Sigmoid colon (tissue), 7 donors: ENCODE results near the gene CRYGS. TPM values are rescaled to one million over a fixed set of nuclear protein-coding genes. Genes with fewer than 3 reads are reported as not detected.

Experiments used
- DNase-seq: peaks from one replicate; pipeline ENCODE4 v3.0.0-alpha.2; 2019
- H3K27ac ChIP-seq, 4 donors: fragments of 200-600 bp; sonication (generic); one replicate each; pipeline ENCODE4 v1.5.1; 2016 to 2019; ENCODE audit warnings: mild to moderate bottlenecking in 1 of 4
- H3K27me3 ChIP-seq, 3 donors: fragments of 200-600 bp; sonication (generic); one replicate each; pipeline ENCODE4 v1.5.1; 2019; ENCODE audit warnings: mild to moderate bottlenecking in 1 of 3
- H3K36me3 ChIP-seq, 4 donors: fragments of 200-600 bp; sonication (generic); one replicate each; pipeline ENCODE4 v1.5.1; 2016 to 2019
- H3K4me1 ChIP-seq, 4 donors: fragments of 200-600 bp; sonication (generic); one replicate each; pipeline ENCODE4 v1.5.1; 2017 to 2019
- H3K4me3 ChIP-seq, 4 donors: fragments of 200-600 bp; sonication (generic); one replicate each; pipeline ENCODE4 v1.5.1; 2017 to 2019; ENCODE audit warnings: mild to moderate bottlenecking in 2 of 4, moderate library complexity in 1 of 4
- H3K9me3 ChIP-seq, 4 donors: fragments of 200-600 bp in 3 of 4; sonication (generic) in 3 of 4; one replicate each; pipeline versions ENCODE4 v1.5.1 to v1.6.1; 2013 to 2019
- EP300 ChIP-seq, 4 donors: sonication (generic); formaldehyde crosslinking; IDR thresholded peaks; one replicate each; pipeline ENCODE4 v1.6.1; 2017; ENCODE audit warnings: antibody characterized with exemption in 4 of 4
- POLR2A ChIP-seq, 2 donors: fragments of 450-650 bp; IDR thresholded peaks; one replicate each; pipeline ENCODE4 v1.6.1; 2016; ENCODE audit warnings: antibody characterized with exemption in 2 of 2, mild to moderate bottlenecking in 2 of 2, moderate library complexity in 2 of 2
- POLR2AphosphoS5 ChIP-seq, 4 donors: sonication (generic); formaldehyde crosslinking; IDR thresholded peaks; one replicate each; pipeline ENCODE4 v1.6.1; 2017; ENCODE audit warnings: antibody characterized with exemption in 4 of 4
- WGBS, 2 donors: extraction: QIAGEN DNeasy Blood & Tissue Kit; methylation state at CpG; one replicate each; pipeline ENCODE4 v1.1.7; 2013; 5-methylcytosine and 5-hydroxymethylcytosine counted together
- intact Hi-C: fragments of 100-400 bp; cut with DNase I; formaldehyde crosslinking; loops from one replicate; pipeline ENCODE4 v1.15.1; 2023
- polyA plus RNA-seq, 3 donors: library from polyadenylated mRNA; stranded (reverse); fragments of 200-250 nt; gene quantifications; one replicate each; pipeline ENCODE4 v1.2.3, GENCODE V29; 2013
- total RNA-seq, 4 donors: library from RNA; depleted of rRNA; stranded (reverse); fragments of >200 nt; gene quantifications; one replicate each; pipeline ENCODE4 v1.1.0, GENCODE V29; 2016
- TF ChIP-seq, protein P1 (sequence below), 4 experiments: fragments of 450-650 bp in 3 of 4; fragments of 200-600 bp in 1 of 4; IDR thresholded peaks; one replicate each; pipeline ENCODE4 v1.5.1; 2016 to 2019; ENCODE audit warnings: antibody characterized with exemption in 4 of 4, mild to moderate bottlenecking in 3 of 4, moderate library complexity in 2 of 4
- donor health status: healthy with polysubstance abuse.
- donor health status: Bipolar disorder and iron deficiency.
- donor health status: healthy.

CRYGS gene
- total and polyA plus RNA-seq, 7 donors: 1.5 to 5.0 (median 3.1) TPM; not detected in 2

DNA sequence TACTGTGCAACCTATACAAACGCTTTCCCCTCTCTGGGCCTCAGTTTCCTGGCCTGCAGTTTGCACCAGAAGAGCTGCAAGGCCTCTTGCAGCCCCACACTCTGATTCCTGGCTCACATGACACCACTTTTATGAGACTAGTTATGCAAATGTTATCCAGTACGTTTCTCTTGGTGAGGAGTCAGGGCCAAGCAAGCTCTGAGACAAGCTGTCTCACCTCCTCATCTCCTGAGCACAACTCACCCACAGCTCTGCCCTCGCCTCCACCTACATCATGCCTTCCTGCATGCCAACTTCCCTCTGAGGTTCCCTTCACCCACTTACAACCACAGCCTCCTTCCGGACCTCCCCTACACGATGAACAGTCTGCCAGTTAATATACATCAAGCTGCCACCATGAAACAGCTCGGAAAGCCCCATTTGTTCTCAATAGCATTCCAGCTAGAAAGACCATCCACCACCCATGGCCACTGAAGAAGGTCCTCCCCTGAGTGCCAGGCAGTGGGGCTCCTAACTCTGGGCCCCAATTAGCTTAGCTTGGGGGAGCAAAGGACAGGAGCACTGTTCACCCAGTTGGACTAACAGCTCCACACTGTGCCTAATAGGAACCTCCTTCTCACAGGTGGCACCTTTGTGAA, 25.0 kb downstream of the CRYGS start:
- WGBS, 2 donors: 35 to 52% methylated on average over 6 of the region's 6 CpGs
- no peaks in the 10 kb centered on the region for H3K4me1 ChIP-seq
- no peak overlapping the region for H3K27ac ChIP-seq
- TF ChIP-seq EP300 (IDR thresholded peaks at IDR 0.05): no peak
- no peak for TF ChIP-seq POLR2A (IDR thresholded peaks at IDR 0.05)
- no peak for TF ChIP-seq POLR2AphosphoS5 (IDR thresholded peaks at IDR 0.05)
- TF ChIP-seq, protein P1, sequence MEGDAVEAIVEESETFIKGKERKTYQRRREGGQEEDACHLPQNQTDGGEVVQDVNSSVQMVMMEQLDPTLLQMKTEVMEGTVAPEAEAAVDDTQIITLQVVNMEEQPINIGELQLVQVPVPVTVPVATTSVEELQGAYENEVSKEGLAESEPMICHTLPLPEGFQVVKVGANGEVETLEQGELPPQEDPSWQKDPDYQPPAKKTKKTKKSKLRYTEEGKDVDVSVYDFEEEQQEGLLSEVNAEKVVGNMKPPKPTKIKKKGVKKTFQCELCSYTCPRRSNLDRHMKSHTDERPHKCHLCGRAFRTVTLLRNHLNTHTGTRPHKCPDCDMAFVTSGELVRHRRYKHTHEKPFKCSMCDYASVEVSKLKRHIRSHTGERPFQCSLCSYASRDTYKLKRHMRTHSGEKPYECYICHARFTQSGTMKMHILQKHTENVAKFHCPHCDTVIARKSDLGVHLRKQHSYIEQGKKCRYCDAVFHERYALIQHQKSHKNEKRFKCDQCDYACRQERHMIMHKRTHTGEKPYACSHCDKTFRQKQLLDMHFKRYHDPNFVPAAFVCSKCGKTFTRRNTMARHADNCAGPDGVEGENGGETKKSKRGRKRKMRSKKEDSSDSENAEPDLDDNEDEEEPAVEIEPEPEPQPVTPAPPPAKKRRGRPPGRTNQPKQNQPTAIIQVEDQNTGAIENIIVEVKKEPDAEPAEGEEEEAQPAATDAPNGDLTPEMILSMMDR (IDR thresholded peaks at IDR 0.05): no peak
- intact Hi-C loops: no loop called here
- no peaks in the 10 kb centered on the region for H3K27me3 ChIP-seq
- H3K4me3 ChIP-seq: no peak overlapping the region
- no peaks in the 10 kb centered on the region for H3K36me3 ChIP-seq
- DNase-seq: no peak
- no peaks in the 10 kb centered on the region for H3K9me3 ChIP-seq

DNA sequence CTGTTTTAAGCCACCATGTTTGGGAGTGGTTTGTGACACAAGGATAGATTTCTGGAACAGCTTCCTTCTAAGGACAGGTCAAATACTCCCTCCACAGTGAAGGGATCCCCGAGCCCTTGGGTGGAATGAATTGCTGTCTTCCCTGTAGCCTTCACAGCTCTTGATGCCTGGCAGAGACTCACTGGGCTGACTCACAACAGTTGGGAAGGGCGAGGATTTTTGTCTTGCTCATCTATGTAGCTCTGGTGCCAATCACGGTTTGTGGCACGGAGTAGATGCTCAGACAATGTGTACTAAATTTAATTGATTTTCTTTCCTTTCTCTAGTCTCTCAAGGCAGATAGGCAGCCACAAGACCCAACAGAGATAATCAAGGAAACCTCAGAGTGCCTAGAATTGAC, 27.0 kb downstream of the CRYGS start:
- Histone ChIP-seq H3K4me1 (no peaks in the 10 kb centered on the region), H3K4me3 (no peak overlapping the region), H3K27ac (no peak overlapping the region), H3K9me3 (no peaks in the 10 kb centered on the region), H3K27me3 (no peaks in the 10 kb centered on the region), H3K36me3 (no peaks in the 10 kb centered on the region)
- intact Hi-C loops: no loop called here
- no peak for DNase-seq
- no peak for TF ChIP-seq POLR2A (IDR thresholded peaks at IDR 0.05)
- TF ChIP-seq, protein P1 (IDR thresholded peaks at IDR 0.05): no peak
- TF ChIP-seq EP300 (IDR thresholded peaks at IDR 0.05): no peak
- TF ChIP-seq POLR2AphosphoS5 (IDR thresholded peaks at IDR 0.05): no peak
- 87 to 90% methylated on average over 4 of the region's 4 CpGs for WGBS, 2 donors

DNA sequence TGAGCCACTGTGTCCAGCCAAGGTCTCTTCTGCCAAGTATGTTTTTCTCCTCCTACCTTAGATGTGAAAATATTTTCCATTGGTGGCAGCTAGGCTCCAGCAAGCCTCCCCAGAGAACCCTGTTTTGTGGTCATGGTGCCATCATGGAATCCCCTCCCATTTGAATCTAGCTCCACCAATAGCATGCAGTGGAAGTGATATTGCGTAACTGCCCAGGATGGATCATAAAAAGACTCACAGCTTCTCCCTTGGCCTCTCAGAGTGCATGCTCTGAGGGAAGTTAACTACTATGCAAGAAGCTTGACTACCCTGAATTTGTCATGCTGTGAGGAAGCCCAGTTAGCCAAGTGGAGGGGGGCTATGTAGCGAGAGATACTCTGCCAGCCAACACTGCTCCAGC, 27.5 kb downstream of the CRYGS start:
- H3K36me3 ChIP-seq: no peaks in the 10 kb centered on the region
- WGBS, 2 donors: 95 to 97% methylated on average over 2 of the region's 2 CpGs

DNA sequence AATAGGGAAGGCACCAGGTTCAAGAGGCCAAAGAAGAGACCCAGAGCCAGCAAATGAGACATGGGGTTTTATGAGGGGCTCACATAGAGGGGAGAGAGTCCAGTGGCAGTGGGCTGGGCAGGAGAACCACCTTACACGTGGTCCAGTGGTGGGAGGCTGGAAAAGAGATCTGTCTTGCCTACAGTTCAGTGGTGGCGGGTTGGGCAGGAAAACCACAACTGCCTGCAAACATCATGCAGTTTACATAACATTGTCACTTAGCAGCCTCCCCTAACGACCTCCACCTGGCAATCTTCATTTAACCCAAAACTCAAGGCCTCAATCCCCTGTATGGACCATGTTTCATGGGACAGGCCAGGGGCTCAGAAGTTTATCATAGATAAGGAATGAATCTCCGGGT, 29.1 kb downstream of the CRYGS start:
- 40 to 42% methylated on average over 4 of the region's 4 CpGs for WGBS, 2 donors
- Histone ChIP-seq H3K27me3 (no peaks in the 10 kb centered on the region), H3K36me3 (no peaks in the 10 kb centered on the region), H3K4me1 (no peaks in the 10 kb centered on the region), H3K4me3 (no peak overlapping the region), H3K9me3 (no peaks in the 10 kb centered on the region), H3K27ac (no peak overlapping the region)
- no peak for DNase-seq
- intact Hi-C loops: no loop called here
- TF ChIP-seq EP300 (IDR thresholded peaks at IDR 0.05) (no peak), POLR2A (IDR thresholded peaks at IDR 0.05) (no peak), POLR2AphosphoS5 (IDR thresholded peaks at IDR 0.05) (no peak)
- TF ChIP-seq, protein P1 (IDR thresholded peaks at IDR 0.05): no peak

More for the DNA sequence above, 27.5 kb downstream of the CRYGS start:
- no peak for DNase-seq
- Histone ChIP-seq H3K4me3 (no peak overlapping the region), H3K27ac (no peak overlapping the region), H3K27me3 (no peaks in the 10 kb centered on the region), H3K9me3 (no peaks in the 10 kb centered on the region), H3K4me1 (no peaks in the 10 kb centered on the region)
- TF ChIP-seq POLR2AphosphoS5 (IDR thresholded peaks at IDR 0.05) (no peak), EP300 (IDR thresholded peaks at IDR 0.05) (no peak), POLR2A (IDR thresholded peaks at IDR 0.05) (no peak)
- TF ChIP-seq, protein P1 (IDR thresholded peaks at IDR 0.05): no peak
- intact Hi-C loops: no loop called here
